ENCODE results near the gene PRR22.

DNA sequence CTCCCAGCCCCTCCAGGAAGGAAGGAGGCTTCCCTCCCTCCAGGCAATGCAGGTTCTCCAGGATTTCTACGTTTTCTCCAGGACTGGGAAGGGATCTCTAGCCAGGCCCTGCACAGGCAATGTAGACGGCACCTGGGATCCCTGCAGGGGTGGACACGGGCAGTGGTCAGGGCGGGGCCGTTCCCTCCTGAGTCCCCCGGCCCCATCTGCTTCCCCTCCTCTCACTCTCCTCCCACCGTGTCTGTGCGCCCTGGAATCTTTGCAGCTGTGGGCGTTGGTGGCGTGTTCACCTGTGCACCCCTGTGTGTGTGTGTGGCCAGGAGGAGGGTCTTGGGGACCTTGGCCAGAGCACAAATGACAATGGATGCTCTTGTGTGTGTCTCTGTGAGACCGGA lies 30.3 kb upstream of the PRR22 start:
- TF ChIP-seq POLR2A (IDR thresholded peaks at IDR 0.05; ENCODE audit: low read length) = no peak
- no peak for TF ChIP-seq GATA1 (IDR thresholded peaks at IDR 0.05; ENCODE audit: low read depth, low read length)
